Spleen (tissue), 7 donors: ENCODE measurements around the gene PPP1R3E.

Source experiments
- CTCF ChIP-seq, 11 experiments: fragments of 200-600 bp in 7 of 11; fragments of 450-650 bp in 4 of 11; sonication (generic) in 4 of 11; IDR thresholded peaks in 8 of 11; conservative IDR thresholded peaks in 3 of 11; 1 replicate in 7 of 11; 2 replicates in 4 of 11; pipeline versions ENCODE4 v1.4.0 to v1.8.0; 2016 to 2021; ENCODE audit warnings: antibody characterized with exemption in 11 of 11, inconsistent platforms in 4 of 11, mild to moderate bottlenecking in 1 of 11
- POLR2A ChIP-seq, 3 donors: fragments of 450-650 bp; IDR thresholded peaks; one replicate each; pipeline ENCODE4 v1.5.1; 2017; ENCODE audit warnings: antibody characterized with exemption in 3 of 3, mild to moderate bottlenecking in 1 of 3
- donor health status: DM: no; HTN: no; CAD: no; lungs with moderate emphysema.
- donor health status: DM: no; HTN: no; CAD: no.
- donor health status: DM: no; HTN: no; CAD: no.

GRCh38 chr14:23346693-23347405 lies 44.2 kb upstream of the PPP1R3E start:
- TF ChIP-seq CTCF (IDR thresholded peaks at IDR 0.05 in 8 of 11, conservative IDR thresholded peaks at IDR 0.05 in 3 of 11) (no peak), POLR2A (IDR thresholded peaks at IDR 0.05) (no peak)
